DOHH2 (cell line): ENCODE data around the gene TEPSIN.

ENCODE experiments used
- H3F3A ChIP-seq: fragments of 200-600 bp; sonication (generic), shearing (Covaris generic); 2 replicates; pipeline ENCODE4 v1.6.0; 2016; ENCODE audit warnings: antibody characterized with exemption, mild to moderate bottlenecking; ENCODE audit not compliant: control insufficient read depth, insufficient read depth
- H3K27ac ChIP-seq: fragments of 200-600 bp; sonication (generic); 2 replicates; pipeline ENCODE4 v1.5.1; 2014; ENCODE audit warnings: low read depth, mild to moderate bottlenecking, low read length, moderate library complexity
- H3K27me3 ChIP-seq: fragments of 200-600 bp; sonication (generic); 2 replicates; pipeline ENCODE4 v1.6.1; 2014; ENCODE audit warnings: mild to moderate bottlenecking, low read length, mixed read lengths; ENCODE audit not compliant: control insufficient read depth
- H3K36me3 ChIP-seq: fragments of 200-600 bp; sonication (generic); 2 replicates; pipeline ENCODE4 v1.6.1; 2014; ENCODE audit warnings: mild to moderate bottlenecking, low read length, moderate library complexity, mixed read lengths; ENCODE audit not compliant: control insufficient read depth
- H3K4me1 ChIP-seq: fragments of 200-600 bp; sonication (generic); 2 replicates; pipeline ENCODE4 v1.6.1; 2014; ENCODE audit warnings: mild to moderate bottlenecking, low read length, mixed read lengths; ENCODE audit not compliant: control insufficient read depth
- H3K4me2 ChIP-seq: fragments of 200-600 bp; sonication (generic); 2 replicates; pipeline ENCODE4 v1.6.0; 2014; ENCODE audit warnings: mild to moderate bottlenecking, low read length, moderate library complexity
- H3K4me3 ChIP-seq: fragments of 200-600 bp; sonication (generic); 2 replicates; pipeline ENCODE4 v1.5.1; 2014; ENCODE audit warnings: mild to moderate bottlenecking, low read length, mixed read lengths
- H3K79me2 ChIP-seq: fragments of 200-600 bp; sonication (generic); 2 replicates; pipeline ENCODE4 v1.6.1; 2014; ENCODE audit warnings: mild to moderate bottlenecking, low read length, mixed read lengths; ENCODE audit not compliant: control insufficient read depth
- H3K9me2 ChIP-seq: fragments of 200-600 bp; sonication (generic); replicated peaks from 2 replicates; pipeline ENCODE4 v1.6.1; 2014; ENCODE audit warnings: mild to moderate bottlenecking, low read length, mixed read lengths; ENCODE audit not compliant: control insufficient read depth
- H3K9me3 ChIP-seq: fragments of 200-600 bp; sonication (generic); 2 replicates; pipeline ENCODE4 v1.6.1; 2014; ENCODE audit warnings: antibody characterized with exemption, low read length, mixed read lengths; ENCODE audit not compliant: control insufficient read depth, insufficient read depth
- H4K20me1 ChIP-seq: fragments of 200-600 bp; sonication (generic); 2 replicates; pipeline ENCODE4 v1.6.0; 2014; ENCODE audit warnings: low read depth, mild to moderate bottlenecking, antibody characterized with exemption, low read length, moderate library complexity; ENCODE audit not compliant: control insufficient read depth, insufficient read depth
- EZH2phosphoT487 ChIP-seq: fragments of 200-600 bp; sonication (generic); IDR thresholded peaks from 2 replicates; pipeline ENCODE4 v1.6.1; 2017; ENCODE audit warnings: borderline replicate concordance, mild to moderate bottlenecking, antibody characterized with exemption, low read length, moderate library complexity, mixed read lengths
- TF ChIP-seq, protein P1 (sequence below): fragments of 200-600 bp; sonication (generic); IDR thresholded peaks from one replicate; pipeline ENCODE4 v1.5.1; 2014; ENCODE audit warnings: antibody characterized with exemption, mild to moderate bottlenecking, low read depth, low read length; ENCODE audit not compliant: poor library complexity, severe bottlenecking

The TEPSIN gene

DNA sequence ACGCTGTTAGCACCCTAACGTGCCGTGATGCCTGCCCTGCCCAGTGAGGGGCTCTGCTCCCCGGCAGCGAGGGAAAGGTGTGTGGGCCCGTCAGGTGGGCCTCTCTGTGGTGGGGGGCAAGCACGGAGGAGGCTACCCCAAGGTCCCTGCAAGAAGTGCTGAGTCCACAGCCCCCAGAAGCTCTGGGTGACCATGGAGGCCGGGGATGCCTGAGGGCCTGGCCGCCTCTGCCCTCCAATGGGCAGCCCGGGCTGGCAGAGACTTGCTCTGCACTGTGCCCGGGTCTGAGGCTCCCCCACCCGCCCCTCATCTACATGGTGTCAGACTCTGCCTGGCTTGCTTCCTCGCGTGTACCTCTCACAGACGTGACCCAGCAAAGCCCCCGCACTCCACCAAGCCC is 44.0 kb upstream of the TEPSIN start:
- H4K20me1 ChIP-seq, result no peaks in the 10 kb centered on the region
- H3K9me3 ChIP-seq, result no peaks in the 10 kb centered on the region
- H3K27me3 ChIP-seq, result no peaks in the 10 kb centered on the region
- H3K9me2 ChIP-seq, result no peaks in the 10 kb centered on the region
- H3K79me2 ChIP-seq, result peaks cover 28% of the 10 kb centered on the region
- H3K36me3 ChIP-seq, result peaks cover 16% of the 10 kb centered on the region; the same call in 1 of the 2 replicates
- no peak overlapping the region for H3K4me3 ChIP-seq
- no peaks in the 10 kb centered on the region for H3K4me1 ChIP-seq
- H3K4me2 ChIP-seq, result no peak overlapping the region
- no peaks in the 10 kb centered on the region for H3F3A ChIP-seq
- TF ChIP-seq, protein P1, sequence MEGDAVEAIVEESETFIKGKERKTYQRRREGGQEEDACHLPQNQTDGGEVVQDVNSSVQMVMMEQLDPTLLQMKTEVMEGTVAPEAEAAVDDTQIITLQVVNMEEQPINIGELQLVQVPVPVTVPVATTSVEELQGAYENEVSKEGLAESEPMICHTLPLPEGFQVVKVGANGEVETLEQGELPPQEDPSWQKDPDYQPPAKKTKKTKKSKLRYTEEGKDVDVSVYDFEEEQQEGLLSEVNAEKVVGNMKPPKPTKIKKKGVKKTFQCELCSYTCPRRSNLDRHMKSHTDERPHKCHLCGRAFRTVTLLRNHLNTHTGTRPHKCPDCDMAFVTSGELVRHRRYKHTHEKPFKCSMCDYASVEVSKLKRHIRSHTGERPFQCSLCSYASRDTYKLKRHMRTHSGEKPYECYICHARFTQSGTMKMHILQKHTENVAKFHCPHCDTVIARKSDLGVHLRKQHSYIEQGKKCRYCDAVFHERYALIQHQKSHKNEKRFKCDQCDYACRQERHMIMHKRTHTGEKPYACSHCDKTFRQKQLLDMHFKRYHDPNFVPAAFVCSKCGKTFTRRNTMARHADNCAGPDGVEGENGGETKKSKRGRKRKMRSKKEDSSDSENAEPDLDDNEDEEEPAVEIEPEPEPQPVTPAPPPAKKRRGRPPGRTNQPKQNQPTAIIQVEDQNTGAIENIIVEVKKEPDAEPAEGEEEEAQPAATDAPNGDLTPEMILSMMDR, result no peak
- no peak for TF ChIP-seq EZH2phosphoT487
- H3K27ac ChIP-seq, result no peak overlapping the region

DNA sequence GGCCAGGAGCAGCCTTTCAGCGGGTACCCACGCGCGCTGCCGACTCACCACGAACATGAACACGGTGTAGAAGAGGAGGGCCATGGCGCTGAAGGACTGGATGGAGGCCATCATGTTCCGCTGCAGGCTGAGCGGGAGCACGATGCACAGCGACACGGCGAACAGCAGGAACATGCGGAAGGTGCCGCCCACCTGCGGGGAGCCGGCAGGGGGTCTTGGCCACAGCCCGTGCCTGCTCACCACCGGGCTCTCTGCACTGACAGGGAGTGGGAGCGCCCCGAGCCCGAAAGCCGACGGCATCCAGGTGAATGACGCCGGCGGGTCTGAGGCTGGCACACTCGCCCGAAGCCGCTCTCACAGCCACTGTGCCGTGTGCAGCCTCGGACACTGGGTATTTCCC is 43.3 kb upstream of the TEPSIN start:
- H3K4me3 ChIP-seq, result no peak overlapping the region
- H4K20me1 ChIP-seq, result no peaks in the 10 kb centered on the region
- no peak overlapping the region for H3K4me2 ChIP-seq
- H3K4me1 ChIP-seq, result no peaks in the 10 kb centered on the region
- H3K79me2 ChIP-seq, result peaks cover 20% of the 10 kb centered on the region
- no peaks in the 10 kb centered on the region for H3K9me2 ChIP-seq
- TF ChIP-seq, protein P1, result no peak
- TF ChIP-seq EZH2phosphoT487, result no peak
- no peaks in the 10 kb centered on the region for H3K27me3 ChIP-seq
- no peaks in the 10 kb centered on the region for H3K9me3 ChIP-seq
- H3F3A ChIP-seq, result no peaks in the 10 kb centered on the region
- peaks cover 9% of the 10 kb centered on the region; the same call in 1 of the 2 replicates for H3K36me3 ChIP-seq
- no peak overlapping the region for H3K27ac ChIP-seq

DNA sequence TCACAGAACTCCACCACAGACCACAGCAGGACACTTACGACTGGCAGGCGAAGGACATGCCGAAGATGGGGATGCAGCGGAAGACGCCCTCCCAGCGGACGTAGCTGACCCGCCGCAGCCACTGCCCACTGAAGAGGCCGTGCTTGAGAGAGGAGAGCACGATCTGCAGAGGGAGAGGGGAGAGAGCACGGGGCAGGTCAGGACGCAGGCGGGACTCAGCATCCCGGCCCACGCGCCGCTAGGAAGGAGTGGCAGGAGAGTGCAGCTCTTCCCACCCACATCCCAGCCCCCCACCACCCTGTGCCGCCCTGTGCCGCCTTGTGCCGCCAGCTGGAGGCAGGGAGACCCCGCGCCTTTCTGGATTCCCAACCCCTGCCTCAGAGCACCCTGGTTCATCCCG is 41.7 kb upstream of the TEPSIN start:
- H3K79me2 ChIP-seq, result peaks cover 5% of the 10 kb centered on the region; the same call in 1 of the 2 replicates
- no peaks in the 10 kb centered on the region for H3F3A ChIP-seq
- no peaks in the 10 kb centered on the region for H3K27me3 ChIP-seq
- no peaks in the 10 kb centered on the region for H3K9me2 ChIP-seq
- no peaks in the 10 kb centered on the region for H3K4me1 ChIP-seq
- H3K4me3 ChIP-seq, result no peak overlapping the region
- peaks cover 12% of the 10 kb centered on the region; the same call in 1 of the 2 replicates for H3K36me3 ChIP-seq
- TF ChIP-seq, protein P1, result no peak
- TF ChIP-seq EZH2phosphoT487, result no peak
- H3K4me2 ChIP-seq, result no peak overlapping the region
- H3K27ac ChIP-seq, result no peak overlapping the region
- H4K20me1 ChIP-seq, result no peaks in the 10 kb centered on the region
- H3K9me3 ChIP-seq, result no peaks in the 10 kb centered on the region
